ENCODE data around the gene ADAMTSL3. TPM values are rescaled to one million over a fixed set of nuclear protein-coding genes. Genes with fewer than 3 reads are reported as not detected.

Gene ADAMTSL3
- total RNA-seq, 1 donor = under 0.01 TPM

- no peak overlapping the region for H3K4me3 ChIP-seq (ENCODE audit: low read depth, low read length)
- TF ChIP-seq CTCF (IDR thresholded peaks at IDR 0.05; ENCODE audit: insufficient read depth, low read depth, low read length) = no peak
- DNase-seq (ENCODE audit: low read depth) = peak; percentile 86
These were observed 190.8 kb downstream of the ADAMTSL3 start for GRCh38 chr15:83844742-83845141.

GRCh38 chr15:83845230-83845629 lies 191.3 kb downstream of the ADAMTSL3 start:
- DNase-seq (ENCODE audit: low read depth) = peak; percentile 96
- H3K4me3 ChIP-seq (ENCODE audit: low read depth, low read length) = no peak overlapping the region
- no peak for TF ChIP-seq CTCF (IDR thresholded peaks at IDR 0.05; ENCODE audit: insufficient read depth, low read depth, low read length)

GRCh38 chr15:83846847-83847246 lies 192.9 kb downstream of the ADAMTSL3 start:
- DNase-seq (ENCODE audit: low read depth) = peak; percentile 98
- no peak for TF ChIP-seq CTCF (IDR thresholded peaks at IDR 0.05; ENCODE audit: insufficient read depth, low read depth, low read length)
- H3K4me3 ChIP-seq (ENCODE audit: low read depth, low read length) = peak overlapping the region; percentile 5

GRCh38 chr15:83848315-83849050 lies 194.6 kb downstream of the ADAMTSL3 start:
- no peak overlapping the region for H3K4me3 ChIP-seq (ENCODE audit: low read depth, low read length)
- peak; percentile 97 for DNase-seq (ENCODE audit: low read depth)
- TF ChIP-seq CTCF (IDR thresholded peaks at IDR 0.05; ENCODE audit: insufficient read depth, low read depth, low read length) = no peak

GRCh38 chr15:83850015-83850414 lies 196.1 kb downstream of the ADAMTSL3 start:
- peak; percentile 40 for DNase-seq (ENCODE audit: low read depth)
- TF ChIP-seq CTCF (IDR thresholded peaks at IDR 0.05; ENCODE audit: insufficient read depth, low read depth, low read length) = no peak
- H3K4me3 ChIP-seq (ENCODE audit: low read depth, low read length) = no peak overlapping the region

GRCh38 chr15:83850501-83851245 lies 196.8 kb downstream of the ADAMTSL3 start:
- TF ChIP-seq CTCF (IDR thresholded peaks at IDR 0.05; ENCODE audit: insufficient read depth, low read depth, low read length) = no peak
- DNase-seq (ENCODE audit: low read depth) = no peak
- no peak overlapping the region for H3K4me3 ChIP-seq (ENCODE audit: low read depth, low read length)

Data from fibroblast of villous mesenchyme (primary cell).